Measurements from ENCODE around the gene RNF182.
"Not testable (repeated sequence)": the region's sequence is repeated elsewhere in the genome, so short reads cannot be mapped to it uniquely, and the experiment has no call there.

RNF182 gene

GRCh38 chr6:14001329-14002012 is 76.7 kb downstream of the RNF182 start:
- no peak for DNase-seq (ENCODE audit: low spot score)

- DNase-seq (ENCODE audit: low spot score), result no peak
Measured at GRCh38 chr6:14002176-14002947, 77.6 kb downstream of the RNF182 start.

- DNase-seq (ENCODE audit: low spot score), result no peak
Measured at GRCh38 chr6:14004258-14004657, 79.5 kb downstream of the RNF182 start.

GRCh38 chr6:14008809-14009208 is 84.1 kb downstream of the RNF182 start:
- no peak for DNase-seq (ENCODE audit: low spot score)

GRCh38 chr6:14009431-14009830 is 84.7 kb downstream of the RNF182 start:
- DNase-seq (ENCODE audit: low spot score), result no peak

GRCh38 chr6:14010275-14010674 is 85.5 kb downstream of the RNF182 start:
- no peak for DNase-seq (ENCODE audit: low spot score)

GRCh38 chr6:14012313-14013030 is 87.7 kb downstream of the RNF182 start:
- no peak for DNase-seq (ENCODE audit: low spot score)

- no peak for DNase-seq (ENCODE audit: low spot score)
Measured at GRCh38 chr6:14015964-14016363, 91.2 kb downstream of the RNF182 start.

GRCh38 chr6:14016432-14016831 is 91.7 kb downstream of the RNF182 start:
- DNase-seq (ENCODE audit: low spot score), result no peak

GRCh38 chr6:14016935-14017625 is 92.3 kb downstream of the RNF182 start:
- no peak for DNase-seq (ENCODE audit: low spot score)

GRCh38 chr6:14017626-14018475 is 93.1 kb downstream of the RNF182 start:
- no peak for DNase-seq (ENCODE audit: low spot score)

GRCh38 chr6:14018559-14018958 is 93.8 kb downstream of the RNF182 start:
- DNase-seq (ENCODE audit: low spot score), result not testable (repeated sequence)

- DNase-seq (ENCODE audit: low spot score), result no peak
Measured at GRCh38 chr6:14020551-14020950, 95.8 kb downstream of the RNF182 start.

GRCh38 chr6:14021449-14021848 is 96.7 kb downstream of the RNF182 start:
- no peak for DNase-seq (ENCODE audit: low spot score)

GRCh38 chr6:14022673-14023072 is 97.9 kb downstream of the RNF182 start:
- no peak for DNase-seq (ENCODE audit: low spot score)

- DNase-seq (ENCODE audit: low spot score), result no peak
Measured at GRCh38 chr6:14023855-14024254, 99.1 kb downstream of the RNF182 start.

- no peak for DNase-seq (ENCODE audit: low spot score)
Measured at GRCh38 chr6:14025160-14025559, 100.4 kb downstream of the RNF182 start.

- DNase-seq (ENCODE audit: low spot score), result no peak
Measured at GRCh38 chr6:14026831-14027539, 102.2 kb downstream of the RNF182 start.

GRCh38 chr6:14028631-14029030 is 103.9 kb downstream of the RNF182 start:
- DNase-seq (ENCODE audit: low spot score), result no peak

GRCh38 chr6:14029605-14030004 is 104.9 kb downstream of the RNF182 start:
- no peak for DNase-seq (ENCODE audit: low spot score)
